Fibroblast of the aortic adventitia (primary cell): Measurements from ENCODE around the gene NCAM2. TPM values are rescaled to one million over a fixed set of nuclear protein-coding genes. Genes with fewer than 3 reads are reported as not detected.

ENCODE experiments used
- DNase-seq: peaks from one replicate; pipeline ENCODE4 v3.0.0-alpha.2; 2010; ENCODE audit warnings: low read depth
- H3K4me3 ChIP-seq: 2 replicates; pipeline ENCODE4 v1.5.1; 2011; ENCODE audit warnings: low read depth, mild to moderate bottlenecking, control low read depth, low read length, moderate library complexity
- total RNA-seq: library from RNA; depleted of rRNA; stranded (reverse); fragments of >200 nt; gene quantifications from 2 replicates; pipeline ENCODE4 v1.2.3, GENCODE V29; 2012; ENCODE audit warnings: low replicate concordance
- TF ChIP-seq, protein P1 (sequence below): IDR thresholded peaks from 2 replicates; pipeline ENCODE4 v1.5.1; 2011; ENCODE audit warnings: mild to moderate bottlenecking, low read length, control low read depth, inconsistent platforms; ENCODE audit not compliant: insufficient read depth

The NCAM2 gene
- 5.9 and 19.4 TPM in 2 replicates for total RNA-seq

DNA sequence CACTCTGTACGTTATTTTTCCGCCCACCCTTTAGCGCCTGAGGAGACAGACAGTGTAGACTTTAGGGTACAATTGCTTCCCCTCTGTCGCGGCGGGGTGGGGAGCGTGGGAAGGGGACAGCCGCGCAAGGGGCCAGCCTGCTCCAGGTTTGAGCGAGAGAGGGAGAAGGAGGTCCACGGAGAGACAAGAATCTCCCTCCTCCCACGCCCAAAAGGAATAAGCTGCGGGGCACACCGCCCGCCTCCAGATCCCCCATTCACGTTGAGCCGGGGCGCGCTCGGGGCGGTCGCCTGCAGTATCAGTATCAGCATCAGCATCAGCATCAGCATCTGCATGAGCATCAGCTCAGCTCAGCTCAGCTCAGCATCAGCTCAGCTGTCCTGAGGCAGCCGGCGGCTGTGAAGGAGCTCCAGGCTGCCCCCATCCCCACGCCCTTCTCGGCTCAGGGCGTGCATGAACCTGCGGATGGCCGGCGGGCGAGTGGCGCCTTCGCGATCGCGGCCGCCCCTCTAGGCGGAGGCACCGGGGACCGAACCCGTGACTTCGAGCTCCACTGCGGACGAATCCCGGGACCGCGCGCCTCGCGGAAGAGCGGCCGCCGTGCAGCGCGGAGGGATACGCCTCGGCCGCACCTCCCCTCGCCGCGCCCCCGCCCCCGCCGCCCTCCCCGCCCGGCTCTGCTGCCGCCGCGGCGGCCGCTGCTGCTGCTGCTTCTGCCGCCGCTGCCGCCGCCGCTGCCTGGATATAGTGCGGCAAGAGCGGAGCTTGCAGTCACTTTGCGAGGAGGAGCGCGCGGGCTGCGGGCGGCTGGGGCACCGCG lies at the start of gene NCAM2:
Gene NCAM2 (plus strand): TSS at position 774 of the 820 bp plus-strand sequence.
- peak; percentile 76 for DNase-seq
- TF ChIP-seq, protein P1, sequence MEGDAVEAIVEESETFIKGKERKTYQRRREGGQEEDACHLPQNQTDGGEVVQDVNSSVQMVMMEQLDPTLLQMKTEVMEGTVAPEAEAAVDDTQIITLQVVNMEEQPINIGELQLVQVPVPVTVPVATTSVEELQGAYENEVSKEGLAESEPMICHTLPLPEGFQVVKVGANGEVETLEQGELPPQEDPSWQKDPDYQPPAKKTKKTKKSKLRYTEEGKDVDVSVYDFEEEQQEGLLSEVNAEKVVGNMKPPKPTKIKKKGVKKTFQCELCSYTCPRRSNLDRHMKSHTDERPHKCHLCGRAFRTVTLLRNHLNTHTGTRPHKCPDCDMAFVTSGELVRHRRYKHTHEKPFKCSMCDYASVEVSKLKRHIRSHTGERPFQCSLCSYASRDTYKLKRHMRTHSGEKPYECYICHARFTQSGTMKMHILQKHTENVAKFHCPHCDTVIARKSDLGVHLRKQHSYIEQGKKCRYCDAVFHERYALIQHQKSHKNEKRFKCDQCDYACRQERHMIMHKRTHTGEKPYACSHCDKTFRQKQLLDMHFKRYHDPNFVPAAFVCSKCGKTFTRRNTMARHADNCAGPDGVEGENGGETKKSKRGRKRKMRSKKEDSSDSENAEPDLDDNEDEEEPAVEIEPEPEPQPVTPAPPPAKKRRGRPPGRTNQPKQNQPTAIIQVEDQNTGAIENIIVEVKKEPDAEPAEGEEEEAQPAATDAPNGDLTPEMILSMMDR = no peak
- H3K4me3 ChIP-seq = peak within 1 kb of the TSS; percentile 89

DNA sequence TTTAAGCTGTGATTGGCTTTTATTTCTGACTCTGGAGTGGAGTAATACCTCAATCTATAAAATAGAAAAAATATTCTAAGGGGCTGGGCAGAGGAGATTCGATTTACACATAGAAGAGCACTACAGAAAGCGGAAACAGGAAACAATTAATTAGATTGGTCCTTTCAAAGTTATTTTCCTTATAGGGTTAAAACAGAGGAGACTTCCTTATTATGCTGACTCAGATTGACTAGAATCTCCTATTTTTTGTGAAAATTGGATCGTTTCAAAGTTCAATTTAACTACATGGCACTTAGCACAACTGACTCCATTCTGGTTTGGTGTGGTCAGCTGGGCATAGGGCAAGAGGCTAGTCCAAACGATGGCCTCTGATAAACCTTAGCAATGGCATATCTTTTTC lies 48.3 kb upstream of the NCAM2 start:
- TF ChIP-seq, protein P1 = no peak
- no peak overlapping the region for H3K4me3 ChIP-seq
- no peak for DNase-seq

DNA sequence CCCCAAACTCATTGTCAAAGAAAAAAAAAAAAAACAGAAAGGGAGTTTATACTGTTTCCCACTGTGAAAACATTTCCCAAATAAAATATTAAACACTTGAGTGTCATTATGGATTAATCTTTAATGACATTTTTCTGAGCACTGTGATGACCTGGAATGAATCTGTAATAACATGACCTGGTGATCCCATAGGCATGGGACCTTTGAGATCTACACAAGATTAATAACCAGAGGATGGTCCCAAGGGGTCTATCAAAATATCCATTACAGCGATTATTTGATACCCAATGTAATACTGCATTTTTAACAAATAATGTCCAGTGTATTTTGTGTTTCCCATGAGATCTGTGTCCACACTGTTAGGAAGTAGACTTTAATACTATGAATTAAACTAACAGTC lies 32.4 kb upstream of the NCAM2 start:
- TF ChIP-seq, protein P1 = no peak
- H3K4me3 ChIP-seq = no peak overlapping the region
- no peak for DNase-seq

DNA sequence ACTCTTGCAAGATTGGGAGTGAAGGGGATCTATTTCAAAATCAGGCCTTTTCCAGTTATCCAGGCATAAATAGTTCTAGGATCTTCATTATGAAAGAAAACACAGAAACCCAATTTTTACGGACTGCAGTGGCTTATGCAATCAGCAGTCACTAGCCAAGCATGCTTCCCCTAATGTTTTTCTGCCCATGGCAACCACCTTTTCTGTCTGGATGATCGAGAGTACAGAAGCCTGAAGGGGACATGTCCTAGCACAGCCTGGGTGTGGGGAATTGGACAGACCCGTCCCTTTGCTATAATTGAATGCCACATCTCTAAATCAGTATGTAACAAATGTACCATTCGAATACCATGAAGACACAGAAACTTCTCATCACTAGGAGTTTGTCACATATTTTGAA lies 29.8 kb upstream of the NCAM2 start:
- TF ChIP-seq, protein P1 = no peak
- peak; percentile 24 for DNase-seq
- no peak overlapping the region for H3K4me3 ChIP-seq

DNA sequence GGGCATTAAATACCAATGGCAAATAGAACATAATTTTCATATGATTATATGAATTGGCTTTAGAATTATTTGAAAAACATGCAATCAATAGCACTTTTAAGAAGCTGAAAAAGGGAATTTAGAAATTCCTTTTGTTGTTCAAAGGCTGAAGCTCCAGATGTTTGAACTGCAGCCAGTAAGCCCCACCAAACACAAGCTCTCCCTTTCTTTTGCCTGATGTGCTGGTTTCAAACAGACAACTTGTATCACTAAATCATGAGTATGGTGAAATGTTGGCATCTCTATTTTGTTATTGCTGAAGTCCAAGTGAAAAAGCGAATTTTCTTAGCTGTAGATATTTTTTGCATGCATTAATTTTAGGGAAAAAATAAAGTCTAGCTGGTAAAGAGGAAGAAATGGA lies 27.5 kb upstream of the NCAM2 start:
- TF ChIP-seq, protein P1 = no peak
- H3K4me3 ChIP-seq = no peak overlapping the region
- DNase-seq = no peak

DNA sequence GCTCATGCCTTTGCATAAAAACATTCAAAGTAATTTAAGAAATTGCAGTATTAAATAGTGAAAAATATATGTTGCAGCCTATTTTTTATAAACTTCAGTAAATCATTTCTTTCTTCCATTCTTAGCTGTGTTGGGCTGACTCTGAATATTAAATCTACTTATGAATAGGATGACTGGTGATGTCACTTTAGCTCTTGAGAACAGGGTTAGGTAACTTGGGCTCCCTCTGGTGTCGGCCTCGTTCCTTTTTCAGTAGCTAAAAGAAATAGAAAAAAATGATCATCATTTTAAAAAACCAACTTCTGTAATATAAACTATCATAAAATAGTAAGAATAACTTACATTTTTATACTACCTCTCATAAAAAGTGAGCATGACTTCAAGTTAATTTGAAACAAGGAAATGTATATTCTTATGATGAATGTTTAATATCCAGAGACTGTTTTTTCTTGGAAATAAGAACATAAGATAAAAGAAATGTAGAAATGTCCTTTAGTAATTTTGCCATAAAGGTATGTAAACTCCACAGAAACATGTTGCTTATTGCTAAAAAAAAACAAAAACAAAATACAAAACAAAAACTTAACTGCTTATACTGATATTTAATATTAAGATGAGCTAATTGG lies 26.8 kb upstream of the NCAM2 start:
- TF ChIP-seq, protein P1 = peak; percentile 60
- H3K4me3 ChIP-seq = no peak overlapping the region
- DNase-seq = peak; percentile 65
